HepG2 (cell line): ENCODE measurements around the gene CPS1.

ENCODE experiments used
- EZH2 ChIP-seq: conservative IDR thresholded peaks from 2 replicates; pipeline ENCODE4 v1.6.1; 2012; ENCODE audit warnings: mild to moderate bottlenecking, low read depth, low read length, moderate library complexity
- HMGXB4 ChIP-seq, 2 experiments: sonication (generic) in 1 of 2; formaldehyde crosslinking in 1 of 2; IDR thresholded peaks; 2 replicates each; pipeline versions ENCODE4 v1.4.0 to v1.6.1; 2018 to 2020; ENCODE audit warnings: missing genetic modification reagents in 2 of 2, borderline replicate concordance in 1 of 2, low read depth in 1 of 2, mild to moderate bottlenecking in 1 of 2, missing biosample characterization in 1 of 2
- MAFF ChIP-seq: IDR thresholded peaks from 2 replicates; pipeline ENCODE4 v1.6.1; 2011; ENCODE audit warnings: low read depth, low read length, improper control_type of control experiment
- MEF2D ChIP-seq: sonication (generic); formaldehyde crosslinking; IDR thresholded peaks from 2 replicates; pipeline ENCODE4 v1.5.1; 2020; ENCODE audit warnings: mild to moderate bottlenecking, missing genetic modification reagents
- MLX ChIP-seq: IDR thresholded peaks from 2 replicates; pipeline ENCODE4 v1.6.1; 2016
- POLR2A ChIP-seq, 2 experiments: IDR thresholded peaks; 2 replicates each; pipeline ENCODE4 v1.6.1; 2011; ENCODE audit warnings: low read depth in 2 of 2, low read length in 2 of 2, mild to moderate bottlenecking in 1 of 2, moderate library complexity in 1 of 2; ENCODE audit not compliant: insufficient read depth in 1 of 2
- ZBTB42 ChIP-seq: sonication (generic); formaldehyde crosslinking; IDR thresholded peaks from 2 replicates; pipeline ENCODE4 v1.5.0; 2020; ENCODE audit warnings: mild to moderate bottlenecking, missing genetic modification reagents
- ZNF589 ChIP-seq: sonication (generic); formaldehyde crosslinking; conservative IDR thresholded peaks from 2 replicates; pipeline ENCODE4 v1.8.0; 2022; ENCODE audit warnings: mild to moderate bottlenecking, moderate library complexity, missing genetic modification reagents
- ZNF768 ChIP-seq: sonication (generic); formaldehyde crosslinking; IDR thresholded peaks from 2 replicates; pipeline ENCODE4 v1.4.0; 2020; ENCODE audit warnings: missing genetic modification reagents
- TF ChIP-seq, protein P1 (sequence below): sonication (generic); formaldehyde crosslinking; IDR thresholded peaks from 2 replicates; pipeline ENCODE4 v1.5.0; 2020; ENCODE audit warnings: mild to moderate bottlenecking, missing genetic modification reagents, moderate library complexity

GRCh38 chr2:210713122-210713521, 156.7 kb downstream of the CPS1 start:
- TF ChIP-seq EZH2 (no peak), ZNF589 (CRISPR knock-in tag) (no peak), MEF2D (CRISPR knock-in tag) (no peak), MAFF (no peak), ZBTB42 (CRISPR knock-in tag) (no peak), POLR2A (IDR thresholded peaks at IDR 0.05; ENCODE audit: insufficient read depth in 1 of 2, low read depth in 2 of 2, low read length in 2 of 2) (no peak), ZNF768 (no peak), HMGXB4 (CRISPR knock-in tag; IDR thresholded peaks at IDR 0.05; ENCODE audit: borderline replicate concordance in 1 of 2, low read depth in 1 of 2) (no peak), MLX (CRISPR knock-in tag) (no peak)
- TF ChIP-seq, protein P1, sequence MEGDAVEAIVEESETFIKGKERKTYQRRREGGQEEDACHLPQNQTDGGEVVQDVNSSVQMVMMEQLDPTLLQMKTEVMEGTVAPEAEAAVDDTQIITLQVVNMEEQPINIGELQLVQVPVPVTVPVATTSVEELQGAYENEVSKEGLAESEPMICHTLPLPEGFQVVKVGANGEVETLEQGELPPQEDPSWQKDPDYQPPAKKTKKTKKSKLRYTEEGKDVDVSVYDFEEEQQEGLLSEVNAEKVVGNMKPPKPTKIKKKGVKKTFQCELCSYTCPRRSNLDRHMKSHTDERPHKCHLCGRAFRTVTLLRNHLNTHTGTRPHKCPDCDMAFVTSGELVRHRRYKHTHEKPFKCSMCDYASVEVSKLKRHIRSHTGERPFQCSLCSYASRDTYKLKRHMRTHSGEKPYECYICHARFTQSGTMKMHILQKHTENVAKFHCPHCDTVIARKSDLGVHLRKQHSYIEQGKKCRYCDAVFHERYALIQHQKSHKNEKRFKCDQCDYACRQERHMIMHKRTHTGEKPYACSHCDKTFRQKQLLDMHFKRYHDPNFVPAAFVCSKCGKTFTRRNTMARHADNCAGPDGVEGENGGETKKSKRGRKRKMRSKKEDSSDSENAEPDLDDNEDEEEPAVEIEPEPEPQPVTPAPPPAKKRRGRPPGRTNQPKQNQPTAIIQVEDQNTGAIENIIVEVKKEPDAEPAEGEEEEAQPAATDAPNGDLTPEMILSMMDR (CRISPR knock-in tag): no peak
